NCI-H2196 treated with DMSO at 0.1 percent for 48 hours (cell line): Measurements from ENCODE around the gene TTC17.
"Not testable (repeated sequence)": the region's sequence is repeated elsewhere in the genome, so short reads cannot be mapped to it uniquely, and the experiment has no call there.

Experiments used
- DNase-seq: peaks from one replicate; lab custom pipeline; 2025; ENCODE audit not compliant: unreplicated experiment; lab: John Stamatoyannopoulos, UW

Gene TTC17

GRCh38 chr11:43358801-43359421, at the start of gene TTC17:
Gene TTC17 (plus strand): TSS chr11:43358920. CDS start chr11:43358955, 35 bp downstream.
- DNase-seq = peak; percentile 92

- peak; percentile 89 for DNase-seq
These were observed 46.7 kb upstream of the TTC17 start, which contains the start of gene API5 for GRCh38 chr11:43311791-43312607. Gene API5 (plus strand): TSS chr11:43311996. CDS start chr11:43312128, 132 bp downstream.

- DNase-seq = no peak
These were observed 42.8 kb upstream of the TTC17 start for GRCh38 chr11:43315966-43316365.

- no peak for DNase-seq
These were observed 42.3 kb upstream of the TTC17 start for GRCh38 chr11:43316451-43316850.

GRCh38 chr11:43327987-43328386, 30.7 kb upstream of the TTC17 start:
- peak; percentile 3 for DNase-seq

GRCh38 chr11:43328482-43328881, 30.2 kb upstream of the TTC17 start:
- no peak for DNase-seq

- no peak for DNase-seq
These were observed 17.6 kb upstream of the TTC17 start for GRCh38 chr11:43341159-43341558.

- not testable (repeated sequence) for DNase-seq
These were observed 7.3 kb upstream of the TTC17 start for GRCh38 chr11:43351426-43351825.

- DNase-seq = no peak
These were observed 4.4 kb upstream of the TTC17 start for GRCh38 chr11:43354311-43354710.

- DNase-seq = no peak
These were observed 2.4 kb upstream of the TTC17 start for GRCh38 chr11:43356336-43356735.

GRCh38 chr11:43358279-43358800, 380 bp upstream of the TTC17 start:
- DNase-seq = no peak

GRCh38 chr11:43359422-43359818, 700 bp downstream of the TTC17 start:
- no peak for DNase-seq

- no peak for DNase-seq
These were observed 1.8 kb downstream of the TTC17 start for GRCh38 chr11:43360361-43361032.

- no peak for DNase-seq
These were observed 8.0 kb downstream of the TTC17 start for GRCh38 chr11:43366677-43367076.

GRCh38 chr11:43367382-43368178, 8.9 kb downstream of the TTC17 start:
- DNase-seq = no peak

GRCh38 chr11:43376065-43376464, 17.3 kb downstream of the TTC17 start:
- DNase-seq = no peak

- DNase-seq = no peak
These were observed 17.9 kb downstream of the TTC17 start for GRCh38 chr11:43376594-43376993.

- no peak for DNase-seq
These were observed 18.7 kb downstream of the TTC17 start for GRCh38 chr11:43377389-43377788.

GRCh38 chr11:43378897-43379296, 20.2 kb downstream of the TTC17 start:
- no peak for DNase-seq

GRCh38 chr11:43381802-43382201, 23.1 kb downstream of the TTC17 start:
- DNase-seq = no peak

- no peak for DNase-seq
These were observed 23.9 kb downstream of the TTC17 start for GRCh38 chr11:43382614-43383013.
